ENCODE measurements around the gene CD151.

Gene CD151

GRCh38 chr11:855330-855674 is 22.6 kb downstream of the CD151 start:
- DNase-seq (ENCODE audit: low read depth in 2 of 3, low spot score in 1 of 3): no peak

- DNase-seq (ENCODE audit: low read depth in 2 of 3, low spot score in 1 of 3): no peak
Measured at GRCh38 chr11:855796-856195, 23.0 kb downstream of the CD151 start.

GRCh38 chr11:856397-856796 is 23.6 kb downstream of the CD151 start:
- no peak for DNase-seq (ENCODE audit: low read depth in 2 of 3, low spot score in 1 of 3)

GRCh38 chr11:858053-858761 is 25.5 kb downstream of the CD151 start:
- DNase-seq (ENCODE audit: low read depth in 2 of 3, low spot score in 1 of 3): no peak

GRCh38 chr11:858762-859339 is 26.1 kb downstream of the CD151 start:
- DNase-seq (ENCODE audit: low read depth in 2 of 3, low spot score in 1 of 3): no peak

GRCh38 chr11:859394-860131 is 26.8 kb downstream of the CD151 start:
- DNase-seq (ENCODE audit: low read depth in 2 of 3, low spot score in 1 of 3): no peak

GRCh38 chr11:860234-861104 is 27.7 kb downstream of the CD151 start:
- no peak for DNase-seq (ENCODE audit: low read depth in 2 of 3, low spot score in 1 of 3)

GRCh38 chr11:861105-861479 is 28.3 kb downstream of the CD151 start:
- no peak for DNase-seq (ENCODE audit: low read depth in 2 of 3, low spot score in 1 of 3)

- DNase-seq (ENCODE audit: low read depth in 2 of 3, low spot score in 1 of 3): no peak
Measured at GRCh38 chr11:862081-862661, 29.4 kb downstream of the CD151 start.

- no peak for DNase-seq (ENCODE audit: low read depth in 2 of 3, low spot score in 1 of 3)
Measured at GRCh38 chr11:862696-863022, 29.9 kb downstream of the CD151 start.

- DNase-seq (ENCODE audit: low read depth in 2 of 3, low spot score in 1 of 3): no peak
Measured at GRCh38 chr11:863023-863909, 30.5 kb downstream of the CD151 start.

- no peak for DNase-seq (ENCODE audit: low read depth in 2 of 3, low spot score in 1 of 3)
Measured at GRCh38 chr11:863910-864827, 31.4 kb downstream of the CD151 start.

- DNase-seq (ENCODE audit: low read depth in 2 of 3, low spot score in 1 of 3): no peak
Measured at GRCh38 chr11:864898-865297, 32.1 kb downstream of the CD151 start.

GRCh38 chr11:865462-866430 is 33.0 kb downstream of the CD151 start:
- no peak for DNase-seq (ENCODE audit: low read depth in 2 of 3, low spot score in 1 of 3)

GRCh38 chr11:866481-866880 is 33.7 kb downstream of the CD151 start:
- DNase-seq (ENCODE audit: low read depth in 2 of 3, low spot score in 1 of 3): no peak

GRCh38 chr11:867856-868358 is 35.2 kb downstream of the CD151 start:
- no peak for DNase-seq (ENCODE audit: low read depth in 2 of 3, low spot score in 1 of 3)

GRCh38 chr11:868394-868793 is 35.6 kb downstream of the CD151 start:
- DNase-seq (ENCODE audit: low read depth in 2 of 3, low spot score in 1 of 3): no peak

- no peak for DNase-seq (ENCODE audit: low read depth in 2 of 3, low spot score in 1 of 3)
Measured at GRCh38 chr11:868802-869201, 36.0 kb downstream of the CD151 start.
